ENCODE data around the gene DDX51.

DDX51 gene

DNA sequence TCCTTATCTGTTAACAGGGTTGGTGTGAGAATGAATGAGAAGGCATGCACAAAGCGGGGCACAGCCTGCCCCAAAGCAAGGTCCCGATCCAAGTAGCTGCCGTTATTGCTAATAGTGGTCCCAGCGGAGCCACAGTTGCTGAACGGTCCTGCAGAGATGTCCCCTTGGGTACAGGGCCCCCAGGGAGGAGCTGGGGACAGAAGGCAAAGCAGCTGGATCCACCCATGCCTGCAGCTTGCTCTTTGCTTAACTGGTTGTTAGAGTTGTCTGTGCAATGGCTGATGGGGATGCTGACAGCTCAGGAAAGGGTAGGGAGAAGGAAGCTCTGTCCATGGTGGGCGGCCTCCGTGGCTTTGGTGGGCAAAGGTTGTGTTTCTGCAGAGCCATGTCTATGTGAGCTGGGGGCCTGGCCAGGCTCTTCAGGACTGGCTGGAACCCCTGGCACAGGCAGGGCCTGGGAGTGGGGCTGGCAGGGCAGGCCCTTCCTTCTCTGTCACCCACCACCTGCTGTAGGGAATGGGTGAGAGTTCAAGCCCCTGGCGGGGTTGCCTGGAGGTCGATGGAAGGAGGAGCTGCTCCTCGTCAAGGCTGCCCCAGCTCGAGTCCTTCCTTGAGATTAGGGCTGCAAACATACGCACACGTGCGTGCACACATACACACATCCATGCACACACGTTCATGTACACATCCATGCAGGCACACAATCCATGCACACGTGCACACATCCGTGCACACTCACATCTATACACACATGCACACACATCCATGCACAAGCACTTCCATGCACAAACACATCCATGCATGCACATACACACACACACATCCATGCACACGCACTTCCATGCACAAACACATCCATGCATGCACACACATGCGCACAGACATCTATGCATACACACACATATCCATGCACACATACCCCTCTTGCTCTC, 35.6 kb upstream of the DDX51 start:
- DNase-seq (ENCODE audit: low read depth in 2 of 3, low spot score in 2 of 3): no peak

DNA sequence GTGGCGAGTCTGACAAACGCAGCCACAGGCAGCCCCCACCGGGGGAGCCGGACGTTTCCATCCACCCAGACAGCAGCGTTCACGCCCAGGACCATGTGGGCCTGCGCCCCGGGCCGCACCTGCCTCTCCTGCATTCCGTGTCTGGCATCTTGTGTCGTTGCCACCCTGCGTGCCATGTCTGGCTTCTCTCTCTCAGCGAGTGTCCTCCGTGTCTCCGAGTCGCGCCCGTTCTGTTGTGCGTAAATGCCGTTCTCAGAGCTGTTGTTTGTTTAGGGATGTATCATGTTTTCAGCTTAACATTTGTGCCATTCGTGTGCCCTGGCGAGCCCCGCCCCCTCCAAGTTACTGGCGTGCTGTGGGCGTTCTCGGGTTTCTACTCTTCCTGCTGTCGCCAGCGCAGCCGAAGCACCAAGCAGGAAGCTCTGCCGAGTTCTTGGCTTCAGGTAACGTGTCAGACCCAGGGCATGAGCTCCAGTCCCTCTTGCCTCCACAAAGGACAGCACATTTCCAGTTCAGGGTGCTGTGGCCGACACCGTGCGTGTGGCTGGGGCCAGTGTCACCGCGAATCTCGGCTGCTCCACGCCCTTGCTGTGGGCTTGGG, 34.8 kb upstream of the DDX51 start:
- no peak for DNase-seq (ENCODE audit: low read depth in 2 of 3, low spot score in 2 of 3)

DNA sequence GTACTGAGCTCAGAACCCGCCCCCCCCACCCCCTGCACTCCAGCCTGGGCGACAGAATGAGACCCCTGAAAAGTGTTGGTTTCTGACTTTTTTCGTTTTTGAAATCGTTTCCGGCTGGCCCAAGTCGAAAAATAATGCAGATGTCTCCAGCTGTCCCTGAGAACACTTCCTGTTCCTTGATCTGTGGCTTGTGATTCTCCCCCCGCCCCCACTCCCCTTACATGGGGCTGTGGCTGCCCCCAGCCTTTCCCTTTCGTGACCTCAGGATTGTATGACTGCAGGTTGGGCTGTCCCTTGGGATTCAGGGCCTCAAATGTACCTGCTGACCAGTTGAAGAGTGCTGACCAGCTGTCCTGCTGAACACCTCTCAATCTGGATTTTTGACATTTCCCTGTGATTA, 34.2 kb upstream of the DDX51 start:
- no peak for DNase-seq (ENCODE audit: low read depth in 2 of 3, low spot score in 2 of 3)

DNA sequence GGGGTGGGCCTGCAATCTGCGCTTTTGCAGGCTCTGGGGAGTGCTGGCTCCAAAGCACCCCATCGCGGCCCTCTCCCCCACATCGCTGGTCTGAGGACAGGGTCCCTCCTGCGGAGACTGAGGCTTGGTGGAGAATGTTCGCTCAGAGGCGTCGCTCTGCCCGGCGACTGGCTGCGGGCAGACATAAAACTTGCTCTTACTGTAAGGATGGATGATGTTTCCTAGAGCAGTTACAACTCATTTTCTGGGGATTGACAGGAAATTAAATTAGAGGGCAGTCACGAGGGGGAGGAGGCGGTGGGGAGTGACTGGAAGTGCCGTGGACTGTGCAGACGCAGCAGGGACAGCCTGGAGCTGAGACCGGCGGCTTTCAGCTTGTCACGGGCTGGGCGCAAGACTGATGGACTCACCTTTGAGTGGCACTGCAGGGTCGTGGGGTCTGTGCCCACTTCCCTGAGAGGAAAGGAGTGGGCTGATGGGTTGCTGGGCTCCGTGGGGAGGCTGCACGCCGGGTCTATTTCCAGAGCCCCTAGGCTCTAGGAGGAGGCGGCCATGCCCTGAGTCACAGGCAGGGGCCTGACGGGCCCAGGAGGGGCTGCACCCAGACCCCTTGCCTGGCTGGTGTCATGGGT, 32.9 kb upstream of the DDX51 start:
- no peak for DNase-seq (ENCODE audit: low read depth in 2 of 3, low spot score in 2 of 3)

DNA sequence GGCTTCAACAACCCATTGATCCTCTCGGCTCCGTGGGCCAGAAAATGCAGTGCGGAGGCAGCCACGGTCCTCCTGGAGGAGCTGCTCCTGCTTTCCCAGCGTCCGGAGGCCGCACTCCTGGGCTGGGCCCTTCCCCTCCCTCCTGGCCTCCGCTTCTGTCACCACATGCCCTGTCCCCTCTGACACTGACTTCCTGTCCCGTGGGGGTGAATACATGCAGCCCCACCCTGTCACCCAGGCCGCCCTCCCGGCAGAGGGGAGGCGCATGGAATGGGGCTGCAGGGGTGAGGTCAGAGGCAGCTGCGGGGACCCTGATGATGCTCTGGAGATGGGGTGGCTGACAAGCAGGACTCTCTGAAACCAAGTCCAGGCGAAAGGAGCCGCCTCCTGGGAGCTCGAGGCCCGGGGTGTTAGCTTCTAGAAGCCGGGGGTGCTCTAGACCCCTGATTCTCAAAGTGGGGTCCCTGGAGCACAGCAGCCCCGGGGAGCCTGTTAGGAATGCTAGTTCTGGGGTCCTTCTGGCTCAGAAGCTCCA, 32.3 kb upstream of the DDX51 start:
- no peak for DNase-seq (ENCODE audit: low read depth in 2 of 3, low spot score in 2 of 3)

DNA sequence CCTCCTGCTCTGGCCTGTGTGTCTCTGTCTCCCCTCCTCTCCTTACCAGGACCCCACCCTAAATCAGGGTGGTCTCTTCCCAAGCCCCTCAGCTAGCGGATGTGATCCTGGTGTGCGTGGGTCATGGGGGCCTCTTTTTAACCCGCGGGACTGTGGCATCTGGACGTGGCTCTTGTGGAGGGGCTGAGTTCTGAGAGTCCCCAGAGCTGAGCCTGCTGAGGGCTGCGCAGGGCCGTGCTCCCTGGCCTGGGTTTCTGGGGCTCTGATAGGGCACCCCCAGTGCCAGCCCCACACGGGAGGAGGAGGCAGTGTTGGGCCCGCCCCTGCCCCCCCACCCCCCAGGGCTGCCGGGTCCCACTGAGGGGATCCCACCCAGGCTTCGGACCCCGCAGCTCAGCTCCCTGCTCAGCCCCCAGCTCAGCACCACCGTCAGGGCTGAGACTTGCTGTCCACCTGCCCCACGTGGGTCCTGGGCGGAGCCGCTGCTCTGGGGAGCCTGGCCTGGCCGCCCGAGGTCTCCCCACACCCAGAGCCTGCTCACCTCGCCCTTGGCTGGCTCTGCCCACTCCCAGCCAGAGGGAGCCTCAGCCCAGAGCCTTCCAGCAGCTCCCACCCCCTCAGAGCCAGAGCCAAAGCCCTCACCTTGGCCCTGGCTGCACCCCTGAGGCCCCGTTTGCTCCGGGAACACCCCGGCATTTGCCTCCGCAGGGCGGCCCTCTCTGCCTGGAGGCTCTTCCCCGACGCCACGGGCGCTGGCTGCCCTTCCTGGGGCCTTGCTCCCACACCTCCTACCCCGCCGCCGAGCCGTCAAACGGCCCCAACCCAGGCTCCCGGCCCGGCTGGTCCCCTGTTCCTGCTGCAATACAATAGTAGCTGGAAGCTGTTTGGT, 31.6 kb upstream of the DDX51 start:
- no peak for DNase-seq (ENCODE audit: low read depth in 2 of 3, low spot score in 2 of 3)

DNA sequence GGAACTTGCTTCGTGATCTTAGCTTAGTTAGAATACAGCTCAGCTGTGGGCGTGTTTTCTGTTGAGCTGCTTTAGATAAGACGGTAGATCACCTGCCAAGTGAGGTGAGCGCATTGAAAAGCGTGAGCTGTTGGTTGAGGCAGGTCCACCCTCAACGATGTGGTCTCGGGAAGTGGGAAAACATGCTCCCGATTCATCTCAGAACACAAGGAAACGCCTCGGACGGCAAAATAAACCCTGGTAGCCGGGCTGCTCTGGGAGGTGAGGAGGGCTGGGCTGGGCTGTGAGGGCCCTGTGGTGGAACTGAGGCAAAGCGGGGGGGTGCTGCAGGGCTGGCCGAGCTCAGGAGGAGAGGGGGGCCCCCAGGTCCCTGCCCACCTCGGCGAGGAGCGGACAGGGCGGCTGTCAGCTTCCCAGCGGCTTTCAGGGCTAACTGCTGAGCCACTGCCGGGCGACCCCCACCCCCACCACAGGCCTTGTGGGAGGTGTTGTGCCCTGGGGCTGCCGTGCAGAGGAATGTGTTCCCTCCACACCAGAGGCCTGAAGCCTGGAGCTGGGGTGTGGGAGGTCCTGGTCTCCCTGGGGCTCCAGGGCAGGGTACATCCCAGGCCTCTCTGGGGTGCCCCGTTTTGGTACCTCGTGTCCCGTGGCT, 30.8 kb upstream of the DDX51 start:
- no peak for DNase-seq (ENCODE audit: low read depth in 2 of 3, low spot score in 2 of 3)

DNA sequence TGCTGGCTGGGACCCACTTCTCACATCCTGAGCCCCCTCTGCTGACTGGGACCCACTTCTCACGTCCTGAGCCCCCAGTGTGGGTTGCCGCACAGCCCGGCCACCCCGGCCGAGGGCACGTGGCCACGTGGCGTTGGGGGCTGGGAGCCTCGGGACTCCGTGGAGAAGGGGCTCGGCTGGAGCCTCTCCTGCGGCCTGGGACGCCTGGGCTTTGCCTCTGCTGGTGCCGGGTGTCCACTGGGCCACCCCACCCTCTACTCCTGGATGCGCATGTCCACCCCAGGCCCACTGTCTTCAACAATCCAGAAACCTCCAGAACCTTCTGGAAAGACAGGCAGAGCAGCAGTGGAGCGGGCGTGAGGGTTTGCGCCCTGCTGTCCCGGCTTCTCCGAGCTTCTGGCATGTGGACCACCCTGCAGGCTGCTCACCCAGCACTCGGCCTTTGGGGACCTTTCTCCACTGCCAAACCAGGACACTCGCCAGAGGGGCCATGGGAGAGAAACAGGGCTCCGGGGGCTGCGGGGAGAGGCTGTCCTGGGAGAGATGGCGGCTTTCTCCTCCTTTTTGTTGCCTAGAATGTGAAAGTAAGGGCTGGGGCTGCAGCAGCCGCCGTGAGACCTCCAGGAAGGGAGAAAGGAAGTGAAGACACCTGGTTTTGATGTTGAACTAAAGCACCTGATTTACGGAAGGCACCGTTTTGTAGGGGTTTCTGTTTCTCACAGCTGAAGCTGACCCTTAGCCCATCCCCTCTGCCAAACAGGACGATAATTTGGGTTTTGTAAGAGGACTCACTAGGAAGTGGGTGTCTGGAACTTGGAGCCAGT, 30.1 kb upstream of the DDX51 start:
- no peak for DNase-seq (ENCODE audit: low read depth in 2 of 3, low spot score in 2 of 3)

DNA sequence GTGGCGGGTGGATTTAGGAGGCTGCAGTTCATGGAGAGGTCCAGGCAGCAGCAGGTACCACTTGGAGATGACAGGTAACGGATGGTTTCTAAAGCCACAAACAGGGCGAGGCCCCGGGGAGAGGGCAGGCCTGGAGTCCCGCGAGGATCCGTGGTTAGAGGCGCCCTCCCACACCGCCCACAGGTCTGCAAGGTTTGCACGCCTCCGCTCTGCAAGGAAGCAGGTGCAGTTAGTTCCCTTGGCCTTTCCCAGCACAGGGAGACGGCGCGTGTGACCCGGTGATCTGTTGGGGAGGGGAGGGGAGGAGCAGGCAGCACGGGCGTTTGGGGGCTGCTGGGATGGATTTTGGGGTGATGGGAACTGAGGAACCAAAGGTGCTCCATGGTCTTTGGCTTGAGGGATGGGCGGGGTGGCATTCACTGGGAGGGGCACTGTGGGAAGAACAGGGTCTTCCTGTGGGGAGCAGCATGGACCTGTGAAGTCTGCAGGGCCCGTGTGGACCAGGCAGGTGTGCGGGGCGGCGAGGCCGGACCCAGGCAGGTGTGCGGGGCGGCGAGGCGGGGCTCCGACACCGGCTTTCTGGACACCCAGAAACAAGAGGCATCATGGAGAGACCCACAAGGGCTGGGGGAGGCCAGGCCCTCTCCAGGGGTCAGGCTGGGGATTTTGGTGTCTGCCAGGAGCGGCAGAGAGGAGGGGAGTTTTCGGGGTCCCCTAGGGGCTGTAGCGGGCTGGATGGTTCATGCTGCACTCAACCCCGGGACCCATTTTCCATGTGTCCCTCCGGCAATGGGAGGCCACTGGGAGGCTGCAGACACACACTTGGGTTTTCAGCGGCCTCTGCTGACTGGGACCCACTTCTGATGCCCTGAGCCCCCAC, 29.3 kb upstream of the DDX51 start:
- no peak for DNase-seq (ENCODE audit: low read depth in 2 of 3, low spot score in 2 of 3)

DNA sequence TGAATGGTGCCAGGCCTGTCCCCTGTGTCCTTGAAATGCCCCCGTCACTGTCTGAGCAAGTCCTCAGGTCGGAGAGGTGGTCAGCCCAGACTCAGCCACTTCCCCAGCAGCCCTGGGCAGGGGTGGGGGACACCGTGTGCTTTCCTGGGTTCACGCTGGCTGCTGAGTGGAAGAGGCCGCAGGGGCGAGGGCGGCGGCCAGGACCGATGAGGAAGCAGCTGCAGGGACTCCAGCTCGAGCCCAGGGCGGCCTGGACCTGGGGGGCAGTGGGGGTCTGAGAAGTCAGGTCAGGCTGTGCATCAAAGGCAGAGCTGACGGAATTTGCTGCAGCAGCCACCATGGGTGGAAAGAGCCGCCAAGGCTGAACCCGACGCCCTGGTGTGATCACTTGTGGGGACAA, 28.5 kb upstream of the DDX51 start:
- DNase-seq (ENCODE audit: low read depth in 2 of 3, low spot score in 2 of 3): no peak

DNA sequence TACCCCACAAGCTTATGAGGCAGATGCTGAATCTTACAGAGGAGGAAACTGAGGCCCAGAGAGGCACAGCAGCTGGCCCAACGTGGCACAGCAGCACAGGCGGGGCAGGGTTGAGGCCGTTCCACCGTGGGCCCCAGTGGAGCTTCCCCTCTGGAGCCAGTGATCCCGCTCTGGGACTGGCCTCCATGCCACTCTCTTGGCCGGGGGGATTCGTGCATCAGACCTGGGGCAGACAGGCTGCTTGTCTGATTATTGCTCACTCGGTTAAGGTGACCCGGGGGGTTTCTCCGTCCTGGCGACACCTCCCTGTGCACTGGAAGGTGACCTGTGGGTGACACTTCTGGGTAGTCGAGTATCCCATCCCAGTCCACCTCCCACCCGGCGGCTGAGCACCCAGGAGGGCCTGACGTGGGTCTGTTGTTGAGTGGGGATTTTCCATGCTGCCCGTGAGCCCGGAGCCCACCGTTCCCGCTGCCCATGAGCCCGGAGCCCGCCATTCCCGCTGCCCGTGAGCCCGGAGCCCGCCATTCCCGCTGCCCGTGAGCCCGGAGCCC, 27.9 kb upstream of the DDX51 start:
- DNase-seq (ENCODE audit: low read depth in 2 of 3, low spot score in 2 of 3): no peak

DNA sequence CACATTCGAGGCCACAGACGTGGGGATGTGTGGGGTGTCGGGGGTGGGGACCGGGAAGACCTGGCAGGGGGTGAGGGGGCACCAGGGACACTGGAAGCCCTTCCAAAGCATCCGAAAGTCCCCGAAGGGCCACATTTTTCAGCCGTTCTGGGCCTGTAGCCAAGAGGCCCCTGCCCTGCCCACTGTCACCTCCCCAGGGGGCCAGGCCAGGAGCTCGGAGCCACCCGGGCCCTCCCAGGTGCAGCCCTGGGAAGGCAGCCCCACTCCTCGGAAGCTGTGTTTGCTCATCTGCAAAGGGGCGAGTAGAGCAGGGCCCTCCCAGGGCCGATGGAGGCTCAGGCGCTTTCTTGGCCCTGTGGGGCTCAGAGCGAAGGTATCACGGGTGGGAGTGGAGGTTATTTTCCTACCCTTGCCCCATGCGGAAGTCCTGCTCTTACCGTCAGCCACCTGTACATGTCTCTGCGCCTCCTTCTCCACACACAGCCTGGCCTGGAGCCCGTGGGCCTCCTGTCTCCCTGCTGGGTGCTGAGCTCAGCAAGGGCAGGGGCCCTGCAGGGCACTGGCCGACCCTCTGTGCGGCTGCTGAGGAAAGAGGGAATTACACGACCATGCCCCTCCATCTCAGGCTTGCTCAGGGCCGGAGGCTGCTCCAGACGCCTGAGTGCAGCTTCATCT, 27.3 kb upstream of the DDX51 start:
- no peak for DNase-seq (ENCODE audit: low read depth in 2 of 3, low spot score in 2 of 3)

DNA sequence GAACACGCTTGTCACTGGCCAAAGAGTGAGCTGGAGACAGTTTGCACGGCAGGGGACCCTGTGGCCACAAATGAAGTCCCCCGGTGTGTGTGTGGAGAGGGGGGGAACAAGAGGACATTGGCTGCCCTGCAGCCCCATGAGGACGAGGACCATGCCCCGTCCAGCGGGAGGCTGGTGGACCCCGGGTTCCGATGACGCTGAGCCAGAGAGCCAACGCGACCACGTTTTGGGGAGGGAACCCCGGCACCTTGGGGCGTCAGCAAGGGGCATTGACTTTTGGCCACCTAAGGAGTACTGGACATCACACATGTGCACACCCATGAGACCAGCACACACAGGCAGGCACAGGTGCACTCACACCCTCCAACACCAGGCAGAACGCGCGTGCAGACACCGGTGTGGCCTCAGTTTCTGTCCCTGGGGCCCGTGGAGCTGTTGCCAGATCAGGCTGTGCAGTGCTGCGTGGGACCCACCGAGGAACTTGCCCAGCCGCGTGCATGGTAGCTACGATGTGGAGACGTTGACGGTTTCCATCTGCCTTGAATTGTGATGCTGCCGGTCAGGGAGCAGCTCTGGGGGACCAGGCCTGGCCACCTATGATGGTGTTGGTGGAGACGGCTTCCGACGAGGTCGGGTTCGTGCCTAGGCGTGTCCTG, 26.6 kb upstream of the DDX51 start:
- DNase-seq (ENCODE audit: low read depth in 2 of 3, low spot score in 2 of 3): no peak

DNA sequence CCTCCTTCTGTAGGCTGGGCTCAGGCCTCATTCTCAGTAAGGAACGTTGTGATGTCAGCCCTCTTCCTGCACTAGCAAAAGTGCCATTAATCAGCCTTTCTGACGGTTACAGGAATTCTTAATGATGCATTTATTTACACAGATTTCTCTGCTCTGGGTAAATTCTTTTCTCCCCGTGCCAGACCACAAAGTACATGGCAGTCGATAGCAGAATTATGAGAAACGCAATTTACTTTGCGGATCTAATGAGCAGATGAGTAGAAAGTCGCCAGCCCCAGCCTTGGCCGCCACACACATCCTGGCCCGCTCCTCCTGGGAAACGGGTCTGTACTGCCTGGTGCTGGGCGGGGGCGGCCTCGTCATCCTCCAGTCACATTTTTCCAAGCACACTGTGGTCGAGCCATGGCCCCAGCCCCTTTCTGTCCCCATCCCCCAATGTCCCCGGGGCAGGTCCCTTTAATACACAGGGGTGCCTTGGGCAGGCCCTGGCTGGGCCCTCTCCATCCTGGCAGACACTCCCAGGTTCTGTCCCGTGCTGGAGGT, 26.0 kb upstream of the DDX51 start:
- no peak for DNase-seq (ENCODE audit: low read depth in 2 of 3, low spot score in 2 of 3)

DNA sequence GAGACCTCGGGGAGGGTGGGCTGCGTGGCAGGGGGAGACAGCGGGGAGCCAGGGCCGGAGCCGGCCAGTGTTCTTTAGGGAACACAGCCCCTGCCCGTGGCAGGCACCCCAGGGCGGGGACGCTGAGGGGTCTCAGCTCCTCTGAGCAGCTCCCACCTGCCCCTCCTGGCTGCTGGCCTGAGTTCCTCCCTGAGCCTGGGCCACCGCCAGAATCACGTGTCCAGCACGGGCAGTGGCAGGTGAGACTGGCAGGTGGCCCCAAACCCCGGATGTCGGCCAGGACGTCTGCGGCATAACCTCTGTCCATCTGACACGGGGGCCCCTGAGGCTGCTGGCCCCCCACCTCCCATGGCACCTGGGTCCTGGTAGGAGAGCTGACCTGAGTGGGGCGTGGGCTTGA, 25.3 kb upstream of the DDX51 start:
- DNase-seq (ENCODE audit: low read depth in 2 of 3, low spot score in 2 of 3): no peak

DNA sequence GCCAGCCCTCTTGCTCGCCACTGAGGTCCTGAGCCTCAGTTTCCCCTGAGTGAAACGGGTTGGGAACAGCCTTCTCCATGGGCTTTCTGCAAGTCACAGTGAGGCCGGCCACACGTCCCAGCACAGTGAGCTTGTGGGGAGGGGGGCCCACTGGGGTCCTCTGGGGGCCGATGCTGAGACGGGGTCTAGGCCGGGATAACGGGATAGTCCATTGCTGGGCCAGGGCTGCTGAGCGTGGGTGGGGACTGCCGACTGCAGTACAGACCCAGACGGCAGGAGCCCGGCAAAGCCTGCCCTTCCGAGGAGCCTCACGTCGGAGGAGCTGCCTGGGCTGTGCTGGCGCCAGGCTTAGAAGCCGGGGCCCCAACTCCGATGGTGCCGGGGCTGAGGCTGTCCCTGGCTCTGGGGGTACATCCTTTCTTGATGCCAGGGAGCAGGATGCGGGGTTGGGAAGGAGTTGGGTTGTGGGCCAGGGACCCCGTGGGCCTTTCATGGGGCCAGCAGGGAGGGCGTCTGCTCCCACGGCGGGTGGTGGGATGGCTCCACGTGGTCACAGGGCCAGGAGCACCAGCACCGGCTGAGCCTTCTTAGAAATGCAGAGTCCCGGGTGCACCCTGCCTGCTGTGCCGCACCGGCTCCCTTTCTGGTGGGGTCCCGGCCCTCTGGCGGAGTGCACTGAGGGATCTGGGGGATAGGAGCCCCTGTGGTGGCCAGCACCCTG, 24.4 kb upstream of the DDX51 start:
- DNase-seq (ENCODE audit: low read depth in 2 of 3, low spot score in 2 of 3): no peak

Data from activated CD8-positive, alpha-beta memory T cell treated with anti-CD3 and anti-CD28 coated beads for 48 hours (primary cell).